Activated B cell treated with CpG ODN at 0.5 μM for 24 hours (primary cell): ENCODE data around the gene RARRES1. TPM values are rescaled to one million over a fixed set of nuclear protein-coding genes. Genes with fewer than 3 reads are reported as not detected.

Experiments used
- ATAC-seq: fragments of 200-7000 bp; cut with Tn5 transposase; one replicate; pipeline ENCODE4 v1.10.0; 2021; ENCODE audit warnings: low read depth, mild to moderate bottlenecking, moderate library complexity
- CTCF ChIA-PET: fragments of 350-600 bp; sonication (Branson Sonifier 250); formaldehyde crosslinking; loops from one replicate; lab custom pipeline; 2021; ENCODE audit warnings: antibody characterized with exemption; lab: Charles Lee
- POLR2A ChIA-PET: fragments of 350-600 bp; sonication (Branson Sonifier 250); formaldehyde crosslinking; loops from one replicate; lab custom pipeline; 2021; ENCODE audit warnings: antibody characterized with exemption; lab: Charles Lee
- DNase-seq: peaks from one replicate; pipeline ENCODE4 v3.0.0; 2022
- H3K27ac Mint-ChIP-seq: one replicate; pipeline ENCODE4 v1.8.0; 2020; ENCODE audit warnings: mixed read lengths
- H3K27me3 Mint-ChIP-seq: one replicate; pipeline ENCODE4 v1.8.0; 2021; ENCODE audit warnings: mixed read lengths
- H3K36me3 Mint-ChIP-seq: one replicate; pipeline ENCODE4 v1.8.0; 2021; ENCODE audit warnings: low read depth, mixed read lengths
- H3K4me1 Mint-ChIP-seq: one replicate; pipeline ENCODE4 v1.8.0; 2021; ENCODE audit warnings: mixed read lengths
- H3K4me3 Mint-ChIP-seq: one replicate; pipeline ENCODE4 v1.8.0; 2020; ENCODE audit warnings: mild to moderate bottlenecking, mixed read lengths
- H3K9me3 Mint-ChIP-seq: one replicate; pipeline ENCODE4 v1.8.0; 2020; ENCODE audit warnings: mixed read lengths
- CTCF ChIP-seq: fragments of 200-600 bp; IDR thresholded peaks from one replicate; pipeline ENCODE4 v1.8.0; 2022; ENCODE audit warnings: antibody characterized with exemption, mild to moderate bottlenecking
- intact Hi-C: fragments of 100-400 bp; cut with micrococcal nuclease; formaldehyde crosslinking; loops from one replicate; pipeline ENCODE4 v1.15.1; 2024
- total RNA-seq: library from RNA; stranded (reverse); gene quantifications from 2 replicates; pipeline ENCODE4 v1.2.3, GENCODE V29; 2022

Gene RARRES1
- total RNA-seq, 1 donor from 2014 or later, result not detected

GRCh38 chr3:158769952-158770740 is 37.9 kb upstream of the RARRES1 start:
- ChIA-PET CTCF (no interaction called here), POLR2A (no interaction called here)
- Mint-ChIP-seq H3K9me3 (no peaks in the 10 kb centered on the region), H3K27ac (no peak overlapping the region), H3K36me3 (no peaks in the 10 kb centered on the region), H3K4me3 (no peak overlapping the region), H3K27me3 (no peaks in the 10 kb centered on the region), H3K4me1 (no peaks in the 10 kb centered on the region)
- DNase-seq (no peak), ATAC-seq (no peak)
- TF ChIP-seq CTCF, result no peak
- intact Hi-C loops, result no loop called here

GRCh38 chr3:158769549-158769948 is 37.3 kb upstream of the RARRES1 start:
- Mint-ChIP-seq H3K27me3 (no peaks in the 10 kb centered on the region), H3K36me3 (no peaks in the 10 kb centered on the region), H3K9me3 (no peaks in the 10 kb centered on the region), H3K4me1 (no peaks in the 10 kb centered on the region), H3K4me3 (no peak overlapping the region), H3K27ac (no peak overlapping the region)
- ChIA-PET CTCF (no interaction called here), POLR2A (no interaction called here)
- ATAC-seq, result no peak
- no peak for TF ChIP-seq CTCF
- intact Hi-C loops, result no loop called here
- no peak for DNase-seq

GRCh38 chr3:158768881-158769543 is 36.8 kb upstream of the RARRES1 start:
- Mint-ChIP-seq H3K27ac (no peak overlapping the region), H3K27me3 (no peaks in the 10 kb centered on the region), H3K9me3 (no peaks in the 10 kb centered on the region), H3K4me3 (no peak overlapping the region), H3K4me1 (no peaks in the 10 kb centered on the region), H3K36me3 (no peaks in the 10 kb centered on the region)
- CTCF ChIA-PET, result no interaction called here
- intact Hi-C loops, result no loop called here
- POLR2A ChIA-PET, result no interaction called here
- no peak for ATAC-seq
- no peak for DNase-seq
- no peak for TF ChIP-seq CTCF

GRCh38 chr3:158768361-158768787 is 36.1 kb upstream of the RARRES1 start:
- intact Hi-C loops, result no loop called here
- CTCF ChIA-PET, result no interaction called here
- no peaks in the 10 kb centered on the region for H3K9me3 Mint-ChIP-seq
- no peaks in the 10 kb centered on the region for H3K4me1 Mint-ChIP-seq
- ATAC-seq, result no peak
- no peaks in the 10 kb centered on the region for H3K27me3 Mint-ChIP-seq
- no peaks in the 10 kb centered on the region for H3K36me3 Mint-ChIP-seq
- POLR2A ChIA-PET, result no interaction called here
- DNase-seq, result no peak
- no peak for TF ChIP-seq CTCF
- no peak overlapping the region for H3K27ac Mint-ChIP-seq
- no peak overlapping the region for H3K4me3 Mint-ChIP-seq

- Mint-ChIP-seq H3K4me1 (no peaks in the 10 kb centered on the region), H3K4me3 (no peak overlapping the region), H3K27ac (no peak overlapping the region), H3K27me3 (no peaks in the 10 kb centered on the region), H3K36me3 (no peaks in the 10 kb centered on the region), H3K9me3 (no peaks in the 10 kb centered on the region)
- ATAC-seq (no peak), DNase-seq (no peak)
- intact Hi-C loops, result no loop called here
- POLR2A ChIA-PET, result no interaction called here
- CTCF ChIA-PET, result interaction anchor here (1.5 kb wide), 1 partner anchor 25 kb away, joined by 5 read pairs; no protein-coding TSS in a partner anchor
- no peak for TF ChIP-seq CTCF
These were observed 34.1 kb upstream of the RARRES1 start for GRCh38 chr3:158766364-158766763.
